ENCODE measurements around the gene SLC25A21.

- TF ChIP-seq CTCF (IDR thresholded peaks at IDR 0.05 in 8 of 11, conservative IDR thresholded peaks at IDR 0.05 in 3 of 11) (no peak), POLR2A (IDR thresholded peaks at IDR 0.05) (no peak)
Observed at GRCh38 chr14:37181441-37181840, 9.0 kb upstream of the SLC25A21 start.
